Ramos (cell line): ENCODE data around the gene PIEZO1.

Experiments used
- in situ Hi-C: fragments of 300-500 bp; cut with MboI; formaldehyde crosslinking; loops from one replicate; pipeline ENCODE4 v1.14.3; 2022; ENCODE audit warnings: low sequenced_read_pairs; ENCODE audit not compliant: unreplicated experiment

PIEZO1 gene

GRCh38 chr16:88713568-88714419 lies 71.2 kb downstream of the PIEZO1 start:
- in situ Hi-C loops: no loop called here

GRCh38 chr16:88713054-88713453 lies 72.0 kb downstream of the PIEZO1 start:
- in situ Hi-C loops: no loop called here

GRCh38 chr16:88712362-88712979 lies 72.5 kb downstream of the PIEZO1 start:
- in situ Hi-C loops: no loop called here

- in situ Hi-C loops: no loop called here
Observed at GRCh38 chr16:88711750-88712340, 73.2 kb downstream of the PIEZO1 start.

- in situ Hi-C loops: no loop called here
Observed at GRCh38 chr16:88710556-88710955, 74.5 kb downstream of the PIEZO1 start.

GRCh38 chr16:88706965-88707826 lies 77.8 kb downstream of the PIEZO1 start:
- in situ Hi-C loops: no loop called here

- in situ Hi-C loops: no loop called here
Observed at GRCh38 chr16:88706229-88706964, 78.6 kb downstream of the PIEZO1 start, which contains the start of the genes CTU2 and RNF166. Gene CTU2, plus strand, starts transcription at chr16:88706503. Its CDS starts 28 bp downstream, at chr16:88706531. Gene RNF166, minus strand, starts transcription at chr16:88706408. Its CDS starts 83 bp downstream, at chr16:88706325.

GRCh38 chr16:88705801-88706228 lies 79.2 kb downstream of the PIEZO1 start:
- in situ Hi-C loops: no loop called here

- in situ Hi-C loops: no loop called here
Observed at GRCh38 chr16:88705076-88705684, 79.8 kb downstream of the PIEZO1 start.

- in situ Hi-C loops: no loop called here
Observed at GRCh38 chr16:88703486-88704309, 81.3 kb downstream of the PIEZO1 start.

GRCh38 chr16:88702371-88703210 lies 82.4 kb downstream of the PIEZO1 start:
- in situ Hi-C loops: no loop called here

- in situ Hi-C loops: no loop called here
Observed at GRCh38 chr16:88701581-88702370, 83.2 kb downstream of the PIEZO1 start.

- in situ Hi-C loops: no loop called here
Observed at GRCh38 chr16:88700636-88701482, 84.2 kb downstream of the PIEZO1 start.

GRCh38 chr16:88700322-88700635 lies 84.7 kb downstream of the PIEZO1 start:
- in situ Hi-C loops: no loop called here

- in situ Hi-C loops: no loop called here
Observed at GRCh38 chr16:88699180-88699579, 85.8 kb downstream of the PIEZO1 start.

GRCh38 chr16:88698646-88699045 lies 86.4 kb downstream of the PIEZO1 start:
- in situ Hi-C loops: no loop called here
